MM.1S (cell line): ENCODE data around the gene SMIM35.

Experiments used
- DNase-seq: peaks from one replicate; pipeline ENCODE4 v3.0.0-alpha.2; 2015
- H2AFZ ChIP-seq: fragments of 300-600 bp; sonication (generic); 2 replicates; pipeline ENCODE4 v1.6.0; 2016; ENCODE audit warnings: antibody characterized with exemption, low read length
- H3F3A ChIP-seq: fragments of 300-600 bp; sonication (generic); 2 replicates; pipeline ENCODE4 v1.6.1; 2016; ENCODE audit warnings: mild to moderate bottlenecking, antibody characterized with exemption, low read length, moderate library complexity, mixed read lengths; ENCODE audit not compliant: insufficient read depth
- H3K27ac ChIP-seq: fragments of 300-600 bp; sonication (generic); 2 replicates; pipeline ENCODE4 v1.5.1; 2016; ENCODE audit warnings: mild to moderate bottlenecking, low read length
- H3K27me3 ChIP-seq: fragments of 300-600 bp; sonication (generic); replicated peaks from 2 replicates; pipeline ENCODE4 v1.6.0; 2016; ENCODE audit warnings: low read length; ENCODE audit not compliant: insufficient read depth
- H3K36me3 ChIP-seq: fragments of 300-600 bp; sonication (generic); replicated peaks from 2 replicates; pipeline ENCODE4 v1.6.1; 2016; ENCODE audit warnings: mild to moderate bottlenecking, low read length, mixed read lengths; ENCODE audit not compliant: insufficient read depth
- H3K4me1 ChIP-seq: fragments of 300-600 bp; sonication (generic); 2 replicates; pipeline ENCODE4 v1.6.1; 2016; ENCODE audit warnings: low read length, mixed read lengths
- H3K4me2 ChIP-seq: fragments of 300-600 bp; sonication (generic); 2 replicates; pipeline ENCODE4 v1.6.0; 2016; ENCODE audit warnings: low read depth, low read length
- H3K4me3 ChIP-seq: fragments of 300-600 bp; sonication (generic); 2 replicates; pipeline ENCODE4 v1.5.1; 2016; ENCODE audit warnings: low read length, mixed read lengths
- H3K79me2 ChIP-seq: fragments of 300-600 bp; sonication (generic); 2 replicates; pipeline ENCODE4 v1.6.1; 2016; ENCODE audit warnings: mixed run types, low read length, mixed read lengths
- H3K9ac ChIP-seq: fragments of 300-600 bp; sonication (generic); 2 replicates; pipeline ENCODE4 v1.6.1; 2016; ENCODE audit warnings: low read length, mixed read lengths
- H3K9me2 ChIP-seq: fragments of 300-600 bp; sonication (generic); replicated peaks from 2 replicates; pipeline ENCODE4 v1.6.1; 2016; ENCODE audit warnings: mild to moderate bottlenecking, low read length, mixed read lengths; ENCODE audit not compliant: insufficient read depth
- H3K9me3 ChIP-seq: fragments of 300-600 bp; sonication (generic); replicated peaks from 2 replicates; pipeline ENCODE4 v1.6.1; 2016; ENCODE audit warnings: mild to moderate bottlenecking, low read length, mixed read lengths; ENCODE audit not compliant: insufficient read depth
- H4K20me1 ChIP-seq: fragments of 300-600 bp; sonication (generic); 2 replicates; pipeline ENCODE4 v1.6.1; 2016; ENCODE audit warnings: mild to moderate bottlenecking, low read length, moderate library complexity, mixed read lengths; ENCODE audit not compliant: insufficient read depth
- CTCF ChIP-seq: fragments of 300-600 bp; sonication (generic); IDR thresholded peaks from 2 replicates; pipeline ENCODE4 v1.5.1; 2016; ENCODE audit warnings: antibody characterized with exemption, low read length, mixed read lengths
- EZH2 ChIP-seq: fragments of 300-600 bp; sonication (generic); optimal IDR thresholded peaks from 2 replicates; pipeline ENCODE3; 2017; ENCODE audit warnings: low read depth, mild to moderate bottlenecking, antibody characterized with exemption, low read length, mixed read lengths
- EZH2phosphoT487 ChIP-seq: fragments of 300-600 bp; sonication (generic); IDR thresholded peaks from 2 replicates; pipeline ENCODE4 v1.6.1; 2018; ENCODE audit warnings: antibody characterized with exemption, low read length

SMIM35 gene

GRCh38 chr11:118100691-118101232 lies 14.0 kb upstream of the SMIM35 start:
- Histone ChIP-seq H3F3A (no peaks in the 10 kb centered on the region), H3K4me3 (no peak overlapping the region), H3K36me3 (no peaks in the 10 kb centered on the region), H2AFZ (no peak overlapping the region), H3K4me1 (no peaks in the 10 kb centered on the region), H3K4me2 (no peak overlapping the region), H4K20me1 (no peaks in the 10 kb centered on the region), H3K9me3 (no peaks in the 10 kb centered on the region), H3K9ac (no peak overlapping the region), H3K27me3 (no peaks in the 10 kb centered on the region), H3K9me2 (no peaks in the 10 kb centered on the region), H3K27ac (no peak overlapping the region), H3K79me2 (no peaks in the 10 kb centered on the region)
- TF ChIP-seq CTCF (no peak), EZH2phosphoT487 (no peak), EZH2 (no peak)
- no peak for DNase-seq

DNA sequence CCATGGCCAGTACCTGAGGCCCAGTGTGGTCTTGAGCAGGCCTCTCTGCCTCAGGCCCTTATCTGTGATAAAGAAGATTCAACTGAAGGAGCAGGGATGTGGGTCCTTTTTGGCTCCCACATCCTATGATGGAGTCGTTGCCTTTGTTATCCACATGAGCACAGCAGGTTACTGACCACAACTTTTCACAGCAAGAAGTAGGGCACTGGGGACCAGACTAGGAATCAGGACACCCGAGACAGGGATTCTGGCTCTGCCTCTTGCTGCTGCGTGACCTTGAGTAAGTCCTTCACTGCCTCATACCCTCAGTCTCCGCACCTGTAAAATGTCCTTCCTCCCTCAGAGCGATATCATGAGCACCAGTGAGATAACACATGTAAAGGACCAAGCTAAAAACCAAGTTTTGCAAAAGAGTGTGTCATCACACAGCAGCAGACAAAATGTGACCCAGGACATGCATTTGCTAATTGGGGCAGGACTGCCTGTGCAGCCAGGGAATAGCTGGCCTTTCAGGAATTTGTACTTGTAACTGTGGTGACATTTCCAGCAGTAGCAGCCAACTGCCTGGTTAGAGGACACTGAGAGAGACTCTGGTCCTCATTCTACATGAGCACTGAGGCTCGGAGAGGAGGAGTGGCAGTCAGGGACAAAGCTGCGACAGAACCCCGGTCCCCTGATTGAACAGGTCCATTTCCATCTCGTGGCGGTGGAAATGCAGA lies 13.2 kb upstream of the SMIM35 start:
- Histone ChIP-seq H3K27ac (no peak overlapping the region), H3K4me3 (no peak overlapping the region), H3F3A (no peaks in the 10 kb centered on the region), H3K27me3 (no peaks in the 10 kb centered on the region), H3K36me3 (no peaks in the 10 kb centered on the region), H3K9me3 (no peaks in the 10 kb centered on the region), H3K9me2 (no peaks in the 10 kb centered on the region), H3K4me2 (no peak overlapping the region), H2AFZ (no peak overlapping the region), H3K79me2 (no peaks in the 10 kb centered on the region), H3K9ac (no peak overlapping the region), H3K4me1 (no peaks in the 10 kb centered on the region), H4K20me1 (no peaks in the 10 kb centered on the region)
- TF ChIP-seq CTCF, result no peak
- TF ChIP-seq EZH2phosphoT487, result no peak
- TF ChIP-seq EZH2, result no peak
- DNase-seq, result no peak

GRCh38 chr11:118098996-118099837 lies 12.5 kb upstream of the SMIM35 start:
- Histone ChIP-seq H3K9me3 (no peaks in the 10 kb centered on the region), H3K9ac (no peak overlapping the region)

More at GRCh38 chr11:118098996-118099837, 12.5 kb upstream of the SMIM35 start:
- Histone ChIP-seq H3K79me2 (no peaks in the 10 kb centered on the region), H2AFZ (no peak overlapping the region), H3K9me2 (no peaks in the 10 kb centered on the region), H3F3A (no peaks in the 10 kb centered on the region), H4K20me1 (no peaks in the 10 kb centered on the region), H3K36me3 (no peaks in the 10 kb centered on the region), H3K27me3 (no peaks in the 10 kb centered on the region), H3K4me1 (no peaks in the 10 kb centered on the region), H3K4me3 (no peak overlapping the region), H3K27ac (no peak overlapping the region), H3K4me2 (no peak overlapping the region)
- no peak for DNase-seq
- TF ChIP-seq CTCF, result no peak
- TF ChIP-seq EZH2phosphoT487, result no peak
- TF ChIP-seq EZH2, result no peak
